K562 (cell line): ENCODE measurements around the gene RSAD1. TPM values are rescaled to one million over a fixed set of nuclear protein-coding genes. Genes with fewer than 3 reads are reported as not detected.

Experiments
- HDAC3 ChIP-seq: fragments of 450-650 bp; IDR thresholded peaks from 2 replicates; pipeline ENCODE4 v1.6.1; 2018; ENCODE audit warnings: borderline replicate concordance, mild to moderate bottlenecking, moderate library complexity; ENCODE audit not compliant: partially characterized antibody
- HEY1 ChIP-seq: fragments of 250-450 bp; sonication (Bioruptor Pico); IDR thresholded peaks from 2 replicates; pipeline ENCODE4 v1.5.0; 2020; ENCODE audit warnings: mild to moderate bottlenecking, moderate library complexity, borderline replicate concordance
- HNRNPLL ChIP-seq: fragments of 200-400 bp; formaldehyde crosslinking; IDR thresholded peaks from 2 replicates; pipeline ENCODE4 v1.6.1; 2017; ENCODE audit warnings: low read length, low read depth, mild to moderate bottlenecking; ENCODE audit not compliant: poor library complexity, severe bottlenecking
- MGA ChIP-seq: fragments of 450-650 bp; IDR thresholded peaks from 2 replicates; pipeline ENCODE4 v1.6.1; 2016; ENCODE audit warnings: mild to moderate bottlenecking, moderate library complexity
- NR1H2 ChIP-seq: sonication (generic); formaldehyde crosslinking; IDR thresholded peaks from 2 replicates; pipeline ENCODE4 v1.4.0; 2020; ENCODE audit warnings: mild to moderate bottlenecking, missing genetic modification reagents
- TEAD2 ChIP-seq: fragments of 450-650 bp; IDR thresholded peaks from 2 replicates; pipeline ENCODE4 v1.6.1; 2016; ENCODE audit warnings: missing genetic modification characterization, control low read depth, missing compliant biosample characterization
- THAP12 ChIP-seq: fragments of 250-450 bp; sonication (Bioruptor Pico); IDR thresholded peaks from 2 replicates; pipeline ENCODE4 v1.9.0; 2021; ENCODE audit warnings: mild to moderate bottlenecking, inconsistent platforms
- ZNF212 ChIP-seq: fragments of 450-650 bp; formaldehyde crosslinking; IDR thresholded peaks from 2 replicates; pipeline ENCODE4 v1.4.0; 2020; ENCODE audit warnings: mild to moderate bottlenecking
- polyA plus RNA-seq, 8 experiments: library from polyadenylated mRNA; depleted of rRNA in 4 of 8; stranded (reverse) in 5 of 8; unstranded in 3 of 8; fragments of >200 nt; fragmentation: Nextera tagmentation in 2 of 8; fragmentation: Illumina TruSeq in 1 of 8; extraction: Ambion mirVana in 2 of 8; extraction: Trizol in 1 of 8; gene quantifications; 2 replicates each; pipeline versions ENCODE4 v1.2.1 to v1.2.3, GENCODE V29; 2011 to 2014; ENCODE audit warnings: inconsistent platforms in 1 of 8, missing spikeins in 1 of 8
- total RNA-seq, 7 experiments: library from RNA; depleted of rRNA in 6 of 7; stranded (reverse); fragments of >200 nt in 6 of 7; fragmentation: Illumina TruSeq in 2 of 7; extraction: Trizol in 2 of 7; gene quantifications; 2 replicates each; pipeline versions ENCODE4 v1.2.1 to v1.2.3, GENCODE V29; 2011 to 2021; ENCODE audit warnings: low replicate concordance in 1 of 7

Gene RSAD1
- total and polyA plus RNA-seq, 9 of the 15 experiments (the other 6 are each of a cell fraction or from before 2014, with no cell fraction given), result 4.5 to 42.5 (median 26.8) TPM

DNA sequence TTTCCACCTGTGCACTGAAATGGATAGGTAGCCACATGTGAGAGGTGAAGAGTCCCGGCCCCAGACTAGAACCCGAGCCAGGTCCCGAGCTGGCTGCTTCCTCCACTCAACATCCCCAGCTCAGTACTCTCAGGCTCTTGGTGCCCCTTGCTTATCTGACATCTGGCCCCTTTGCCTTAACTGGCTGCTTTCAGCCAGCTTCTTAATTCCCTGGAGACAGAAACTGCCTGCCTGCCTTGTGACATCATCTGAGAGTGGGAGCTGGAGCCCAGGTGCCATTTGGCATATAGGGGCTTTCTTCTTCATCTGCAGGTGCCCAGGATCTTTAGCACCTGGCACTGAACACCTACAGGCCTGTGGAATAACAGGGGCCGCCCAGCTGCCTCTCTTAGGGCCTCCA, 18.9 kb upstream of the RSAD1 start (continued):
- TF ChIP-seq THAP12 (CRISPR knock-in tag) (no peak), HDAC3 (no peak), ZNF212 (CRISPR knock-in tag) (no peak), HEY1 (CRISPR knock-in tag) (no peak), TEAD2 (tag) (no peak), MGA (no peak), NR1H2 (CRISPR knock-in tag) (no peak), HNRNPLL (no peak)
